ENCODE measurements around the gene NUDT21. TPM values are rescaled to one million over a fixed set of nuclear protein-coding genes. Genes with fewer than 3 reads are reported as not detected.

The NUDT21 gene
- total and polyA plus RNA-seq, 2 of the 4 experiments (the other 2 are of a cell fraction) = 52.4 to 166 TPM

- no TSS peak for BruUV-seq (replicated peaks)
- Histone ChIP-seq H3K27ac (ENCODE audit: insufficient read depth, low read length) (no peak overlapping the region), H3K27me3 (ENCODE audit: control insufficient read depth, insufficient read depth, low read length) (no peaks in the 10 kb centered on the region), H2BK15ac (ENCODE audit: low read depth, low read length) (no peak overlapping the region), H2AFZ (replicated peaks; ENCODE audit: low read length, poor library complexity) (no peak overlapping the region), H3K4me3 (ENCODE audit: insufficient read depth, low read depth, low read length) (no peak overlapping the region), H2BK20ac (ENCODE audit: low read depth, low read length) (no peak overlapping the region), H4K20me1 (ENCODE audit: insufficient read depth, low read length) (no peaks in the 10 kb centered on the region), H2AK9ac (replicated peaks; ENCODE audit: low read depth, low read length, poor library complexity) (no peak overlapping the region), H3K36me3 (ENCODE audit: control insufficient read depth, insufficient read depth, low read length) (peaks cover 5% of the 10 kb centered on the region), H3K14ac (replicated peaks; ENCODE audit: low read depth, low read length) (no peak overlapping the region), H3K4me2 (ENCODE audit: low read depth, low read length) (no peak overlapping the region), H2BK5ac (ENCODE audit: low read depth, low read length, poor library complexity, severe bottlenecking) (no peak overlapping the region), H3K9me3 (ENCODE audit: control insufficient read depth, insufficient read depth, low read length) (no peaks in the 10 kb centered on the region), H3K4ac (ENCODE audit: low read depth, low read length) (no peak overlapping the region), H3K23ac (ENCODE audit: low read depth, low read length) (no peak overlapping the region), H3K18ac (ENCODE audit: low read depth, low read length) (no peak overlapping the region), H3K79me1 (ENCODE audit: low read depth in 1 of 2, low read length in 2 of 2) (no peaks in the 10 kb centered on the region), H3K9ac (ENCODE audit: low read depth, low read length) (no peak overlapping the region), H3K9me1 (ENCODE audit: insufficient read depth, low read length) (no peaks in the 10 kb centered on the region), H2AK5ac (ENCODE audit: low read depth, low read length) (no peak overlapping the region), H3K56ac (ENCODE audit: extremely low read depth, insufficient read depth, low read length) (no peak overlapping the region), H2BK120ac (ENCODE audit: low read depth, low read length) (no peak overlapping the region), H4K8ac (ENCODE audit: low read depth in 2 of 2, low read length in 2 of 2) (no peak overlapping the region), H4K5ac (ENCODE audit: low read depth, low read length) (no peak overlapping the region), H4K91ac (ENCODE audit: insufficient read depth, low read depth, low read length) (no peak overlapping the region), H3K4me1 (ENCODE audit: control insufficient read depth, insufficient read depth, low read length) (no peaks in the 10 kb centered on the region)
- intact Hi-C loops (cut with micrococcal nuclease) = no loop called here
- ATAC-seq (ENCODE audit: low read depth) (0 out of 2 replicates have a peak, but pooled peaks have one; percentile 24), DNase-seq (peak; percentile 13)
- dilution Hi-C loops (cut with HindIII; ENCODE audit: low sequenced_read_pairs, unreplicated experiment) = no loop called here
- WGBS, 2 experiments (ENCODE audit: extremely low coverage in 2 of 2, insufficient read length in 1 of 2) = no CpG with 5 or more reads among the region's 2 CpGs
- TF ChIP-seq CEBPB (IDR thresholded peaks at IDR 0.05; ENCODE audit: low read depth, low read length) (peak; percentile 58), MXI1 (IDR thresholded peaks at IDR 0.05; ENCODE audit: borderline replicate concordance, low read depth, low read length) (no peak)
- in situ Hi-C loops (cut with MboI; ENCODE audit: low sequenced_read_pairs) = no loop called here
- ChIA-PET POLR2A (ENCODE audit: unreplicated experiment) (no interaction called here), CTCF (no interaction called here)
These were observed 42.0 kb upstream of the NUDT21 start for GRCh38 chr16:56493126-56493525.

All from IMR-90 (cell line).